ENCODE data around the gene MARCO. TPM values are rescaled to one million over a fixed set of nuclear protein-coding genes. Genes with fewer than 3 reads are reported as not detected.

MARCO gene
- total and polyA plus RNA-seq, 10 of the 15 experiments (the other 5 are each of a cell fraction or from before 2014, with no cell fraction given), result 0.13 to 0.67 (median 0.32) TPM; not detected in 5

GRCh38 chr2:118973542-118973951 is 31.6 kb downstream of the MARCO start:
- Histone ChIP-seq H4K20me1 (ENCODE audit: control insufficient read depth, insufficient read depth) (no peaks in the 10 kb centered on the region; the same call in 1 of the 2 replicates), H3K27ac (ENCODE audit: control insufficient read depth, insufficient read depth) (no peak overlapping the region), H3K4me1 (ENCODE audit: control insufficient read depth, insufficient read depth, low read length) (no peaks in the 10 kb centered on the region), H3K4me3 (no peak overlapping the region), H3K36me3 (ENCODE audit: control insufficient read depth in 2 of 2, insufficient read depth in 2 of 2, low read length in 1 of 2) (no peaks in the 10 kb centered on the region), H3K4me2 (ENCODE audit: control insufficient read depth, insufficient read depth) (no peak overlapping the region), H2AFZ (ENCODE audit: control insufficient read depth, low read depth, low read length) (no peak overlapping the region), H3K9me3 (replicated peaks; ENCODE audit: control insufficient read depth, insufficient read depth, low read length) (no peaks in the 10 kb centered on the region), H3K9ac (ENCODE audit: control insufficient read depth, insufficient read depth, low read length) (no peak overlapping the region), H3K79me2 (ENCODE audit: control insufficient read depth, insufficient read depth, low read length) (no peaks in the 10 kb centered on the region), H3K27me3 (replicated peaks in 1 of 2; ENCODE audit: control insufficient read depth in 2 of 2, insufficient read depth in 2 of 2, low read length in 1 of 2) (peaks cover 3% of the 10 kb centered on the region in 2 experiments; a peak in 3 of 4 replicates)
- FAIRE-seq (no peak), ATAC-seq (no peak), DNase-seq (ENCODE audit: low read depth, low spot score) (no peak)
- in situ Hi-C loops (cut with MboI), result no loop called here
- RAD21 ChIA-PET (ENCODE audit: unreplicated experiment), result no interaction called here
- intact Hi-C loops (cut with micrococcal nuclease; ENCODE audit: unreplicated experiment), result no loop called here
- SMC1A ChIA-PET (ENCODE audit: uncharacterized antibody, unreplicated experiment), result interaction anchor here (1.4 kb wide), 1 partner anchor 33 kb away, joined by 3 read pairs; no protein-coding TSS in a partner anchor
- BruUV-seq (replicated peaks), result no TSS peak
- TF ChIP-seq NFXL1 (IDR thresholded peaks at IDR 0.05; ENCODE audit: borderline replicate concordance) (no peak), BHLHE40 (IDR thresholded peaks at IDR 0.05; ENCODE audit: borderline replicate concordance in 1 of 2, low read depth in 2 of 2, low read length in 1 of 2) (no peak), BCL3 (IDR thresholded peaks at IDR 0.05; ENCODE audit: borderline replicate concordance, insufficient read depth, low read depth, low read length, poor library complexity, severe bottlenecking) (no peak), TCF12 (IDR thresholded peaks at IDR 0.05; ENCODE audit: low read depth, low read length) (no peak), ETV6 (conservative IDR thresholded peaks at IDR 0.05 in 1 of 2, IDR thresholded peaks at IDR 0.05 in 1 of 2; ENCODE audit: borderline replicate concordance in 1 of 2, low read depth in 1 of 2) (no peak), ZNF622 (IDR thresholded peaks at IDR 0.05) (no peak), RELA (IDR thresholded peaks at IDR 0.05; ENCODE audit: borderline replicate concordance, partially characterized antibody) (no peak), SPI1 (IDR thresholded peaks at IDR 0.05; ENCODE audit: borderline replicate concordance, insufficient read depth, low read depth, low read length) (no peak), IRF4 (IDR thresholded peaks at IDR 0.05; ENCODE audit: low read depth, low read length) (no peak), IKZF2 (IDR thresholded peaks at IDR 0.05) (no peak)
- TF ChIP-seq, protein P1, sequence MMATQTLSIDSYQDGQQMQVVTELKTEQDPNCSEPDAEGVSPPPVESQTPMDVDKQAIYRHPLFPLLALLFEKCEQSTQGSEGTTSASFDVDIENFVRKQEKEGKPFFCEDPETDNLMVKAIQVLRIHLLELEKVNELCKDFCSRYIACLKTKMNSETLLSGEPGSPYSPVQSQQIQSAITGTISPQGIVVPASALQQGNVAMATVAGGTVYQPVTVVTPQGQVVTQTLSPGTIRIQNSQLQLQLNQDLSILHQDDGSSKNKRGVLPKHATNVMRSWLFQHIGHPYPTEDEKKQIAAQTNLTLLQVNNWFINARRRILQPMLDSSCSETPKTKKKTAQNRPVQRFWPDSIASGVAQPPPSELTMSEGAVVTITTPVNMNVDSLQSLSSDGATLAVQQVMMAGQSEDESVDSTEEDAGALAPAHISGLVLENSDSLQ (IDR thresholded peaks at IDR 0.05), result no peak
- WGBS (ENCODE audit: insufficient coverage, insufficient replicate concordance, low lambda C conversion rate, missing lambda C conversion rate), result 53% methylated on average over 4 of the region's 4 CpGs
- CTCF ChIA-PET, result no interaction called here
- POLR2A ChIA-PET, result no interaction called here
